ENCODE results near the gene PRKAB2. TPM values are rescaled to one million over a fixed set of nuclear protein-coding genes. Genes with fewer than 3 reads are reported as not detected.

Gene PRKAB2
- total and polyA plus RNA-seq, 9 of the 15 experiments (the other 6 are each of a cell fraction or from before 2014, with no cell fraction given) = 2.3 to 20.8 (median 7.9) TPM

DNA sequence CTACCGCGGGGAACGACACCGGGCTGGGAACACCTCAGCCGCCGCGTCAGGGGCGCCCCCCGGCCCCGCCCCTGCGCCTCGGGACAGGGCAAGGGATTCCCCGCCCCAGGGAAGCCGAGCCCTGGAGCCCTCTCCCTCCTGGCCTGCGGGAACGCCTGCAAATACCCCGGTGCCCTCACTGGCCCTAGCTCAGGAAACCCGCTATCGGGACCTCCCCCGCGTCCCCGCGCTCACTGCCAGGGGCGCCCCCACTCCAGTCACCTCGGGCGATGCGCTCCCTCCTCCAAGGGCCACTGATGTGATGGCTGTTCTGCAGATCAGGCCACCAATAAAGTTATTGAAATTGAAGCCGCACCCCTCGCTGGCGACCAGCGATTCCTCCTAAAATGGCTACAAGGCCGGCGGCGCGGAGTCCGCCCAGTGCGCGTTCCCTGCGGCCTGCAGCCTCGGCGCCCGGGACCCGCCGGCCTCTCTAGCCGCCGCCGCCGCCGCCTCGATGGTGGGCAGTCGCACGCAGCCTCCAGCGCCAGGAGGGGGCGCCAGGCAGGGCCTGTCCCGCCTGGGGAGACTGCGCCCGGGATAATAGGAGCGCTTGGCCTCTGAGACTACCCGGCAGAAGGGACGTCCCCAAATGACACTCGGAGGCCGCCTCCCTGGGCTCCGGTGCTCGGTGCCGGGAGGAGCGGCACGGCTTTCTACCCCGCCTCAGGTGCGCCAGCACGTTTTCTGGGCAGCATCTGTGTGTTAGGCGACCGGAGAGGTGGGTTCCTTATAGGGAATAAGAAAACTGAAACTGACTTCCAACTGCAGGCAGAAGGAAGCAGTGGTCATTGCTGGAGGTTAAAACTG lies at the start of gene PRKAB2 (continued):
- peak; percentile 92 for TF ChIP-seq CTCFL (IDR thresholded peaks at IDR 0.05; ENCODE audit: borderline replicate concordance, insufficient read depth, low read depth, low read length, poor library complexity, severe bottlenecking)
- TF ChIP-seq MAZ (CRISPR knock-in tag; conservative IDR thresholded peaks at IDR 0.05 in 1 of 2, IDR thresholded peaks at IDR 0.05 in 1 of 2) = peak; percentile 92 to 93
- no peak for TF ChIP-seq RFX1 (IDR thresholded peaks at IDR 0.05)
- TF ChIP-seq KLF10 (CRISPR knock-in tag; IDR thresholded peaks at IDR 0.05) = no peak
- TF ChIP-seq KDM4B (IDR thresholded peaks at IDR 0.05; ENCODE audit: borderline replicate concordance in 2 of 2, low read depth in 1 of 2) = no peak
- TF ChIP-seq, protein P1, sequence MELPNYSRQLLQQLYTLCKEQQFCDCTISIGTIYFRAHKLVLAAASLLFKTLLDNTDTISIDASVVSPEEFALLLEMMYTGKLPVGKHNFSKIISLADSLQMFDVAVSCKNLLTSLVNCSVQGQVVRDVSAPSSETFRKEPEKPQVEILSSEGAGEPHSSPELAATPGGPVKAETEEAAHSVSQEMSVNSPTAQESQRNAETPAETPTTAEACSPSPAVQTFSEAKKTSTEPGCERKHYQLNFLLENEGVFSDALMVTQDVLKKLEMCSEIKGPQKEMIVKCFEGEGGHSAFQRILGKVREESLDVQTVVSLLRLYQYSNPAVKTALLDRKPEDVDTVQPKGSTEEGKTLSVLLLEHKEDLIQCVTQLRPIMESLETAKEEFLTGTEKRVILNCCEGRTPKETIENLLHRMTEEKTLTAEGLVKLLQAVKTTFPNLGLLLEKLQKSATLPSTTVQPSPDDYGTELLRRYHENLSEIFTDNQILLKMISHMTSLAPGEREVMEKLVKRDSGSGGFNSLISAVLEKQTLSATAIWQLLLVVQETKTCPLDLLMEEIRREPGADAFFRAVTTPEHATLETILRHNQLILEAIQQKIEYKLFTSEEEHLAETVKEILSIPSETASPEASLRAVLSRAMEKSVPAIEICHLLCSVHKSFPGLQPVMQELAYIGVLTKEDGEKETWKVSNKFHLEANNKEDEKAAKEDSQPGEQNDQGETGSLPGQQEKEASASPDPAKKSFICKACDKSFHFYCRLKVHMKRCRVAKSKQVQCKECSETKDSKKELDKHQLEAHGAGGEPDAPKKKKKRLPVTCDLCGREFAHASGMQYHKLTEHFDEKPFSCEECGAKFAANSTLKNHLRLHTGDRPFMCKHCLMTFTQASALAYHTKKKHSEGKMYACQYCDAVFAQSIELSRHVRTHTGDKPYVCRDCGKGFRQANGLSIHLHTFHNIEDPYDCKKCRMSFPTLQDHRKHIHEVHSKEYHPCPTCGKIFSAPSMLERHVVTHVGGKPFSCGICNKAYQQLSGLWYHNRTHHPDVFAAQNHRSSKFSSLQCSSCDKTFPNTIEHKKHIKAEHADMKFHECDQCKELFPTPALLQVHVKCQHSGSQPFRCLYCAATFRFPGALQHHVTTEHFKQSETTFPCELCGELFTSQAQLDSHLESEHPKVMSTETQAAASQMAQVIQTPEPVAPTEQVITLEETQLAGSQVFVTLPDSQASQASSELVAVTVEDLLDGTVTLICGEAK (IDR thresholded peaks at IDR 0.05) = peak; percentile 100
- TF ChIP-seq, protein P1 (CRISPR knock-in tag; IDR thresholded peaks at IDR 0.05) = peak; percentile 99
- peak; percentile 63; the same call in 1 of the 2 replicates for TF ChIP-seq ZNF584 (CRISPR knock-in tag; IDR thresholded peaks at IDR 0.05; ENCODE audit: low read depth)
- TF ChIP-seq TCFL5 (CRISPR knock-in tag; conservative IDR thresholded peaks at IDR 0.05) = no peak
- no peak for TF ChIP-seq HLTF (IDR thresholded peaks at IDR 0.05)
- peak; percentile 100 for TF ChIP-seq SMAD4 (CRISPR knock-in tag; conservative IDR thresholded peaks at IDR 0.05)
- TF ChIP-seq, protein P2, sequence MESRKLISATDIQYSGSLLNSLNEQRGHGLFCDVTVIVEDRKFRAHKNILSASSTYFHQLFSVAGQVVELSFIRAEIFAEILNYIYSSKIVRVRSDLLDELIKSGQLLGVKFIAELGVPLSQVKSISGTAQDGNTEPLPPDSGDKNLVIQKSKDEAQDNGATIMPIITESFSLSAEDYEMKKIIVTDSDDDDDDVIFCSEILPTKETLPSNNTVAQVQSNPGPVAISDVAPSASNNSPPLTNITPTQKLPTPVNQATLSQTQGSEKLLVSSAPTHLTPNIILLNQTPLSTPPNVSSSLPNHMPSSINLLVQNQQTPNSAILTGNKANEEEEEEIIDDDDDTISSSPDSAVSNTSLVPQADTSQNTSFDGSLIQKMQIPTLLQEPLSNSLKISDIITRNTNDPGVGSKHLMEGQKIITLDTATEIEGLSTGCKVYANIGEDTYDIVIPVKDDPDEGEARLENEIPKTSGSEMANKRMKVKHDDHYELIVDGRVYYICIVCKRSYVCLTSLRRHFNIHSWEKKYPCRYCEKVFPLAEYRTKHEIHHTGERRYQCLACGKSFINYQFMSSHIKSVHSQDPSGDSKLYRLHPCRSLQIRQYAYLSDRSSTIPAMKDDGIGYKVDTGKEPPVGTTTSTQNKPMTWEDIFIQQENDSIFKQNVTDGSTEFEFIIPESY (CRISPR knock-in tag; IDR thresholded peaks at IDR 0.05) = peak; percentile 34
- no peak for TF ChIP-seq NR4A1 (CRISPR knock-in tag; IDR thresholded peaks at IDR 0.05)
- peak; percentile 61; the same call in 1 of the 2 replicates for TF ChIP-seq NR4A1 (tag; IDR thresholded peaks at IDR 0.05)
